SHP77 treated with DMSO at 0.1 percent for 48 hours (cell line): ENCODE measurements around the gene MBNL2.

Experiments
- DNase-seq: peaks from one replicate; lab custom pipeline; 2025; lab: John Stamatoyannopoulos, UW

The MBNL2 gene

GRCh38 chr13:97274829-97275649 is 52.9 kb downstream of the MBNL2 start:
- no peak for DNase-seq

- DNase-seq, result no peak
These were observed 53.8 kb downstream of the MBNL2 start for GRCh38 chr13:97275776-97276501.

GRCh38 chr13:97276862-97277269 is 54.7 kb downstream of the MBNL2 start:
- DNase-seq, result no peak

- DNase-seq, result no peak
These were observed 56.6 kb downstream of the MBNL2 start for GRCh38 chr13:97278435-97279411.

- DNase-seq, result no peak
These were observed 57.8 kb downstream of the MBNL2 start for GRCh38 chr13:97279913-97280312.

- DNase-seq, result no peak
These were observed 58.3 kb downstream of the MBNL2 start for GRCh38 chr13:97280478-97280877.

- DNase-seq, result no peak
These were observed 58.9 kb downstream of the MBNL2 start for GRCh38 chr13:97281028-97281427.

- no peak for DNase-seq
These were observed 60.6 kb downstream of the MBNL2 start for GRCh38 chr13:97282705-97283104.

GRCh38 chr13:97283888-97284287 is 61.8 kb downstream of the MBNL2 start:
- no peak for DNase-seq

- DNase-seq, result no peak
These were observed 62.4 kb downstream of the MBNL2 start for GRCh38 chr13:97284558-97284957.

- no peak for DNase-seq
These were observed 63.3 kb downstream of the MBNL2 start for GRCh38 chr13:97285221-97285955.

- DNase-seq, result no peak
These were observed 64.3 kb downstream of the MBNL2 start for GRCh38 chr13:97286317-97287046.

GRCh38 chr13:97287047-97287383 is 64.9 kb downstream of the MBNL2 start:
- no peak for DNase-seq

- DNase-seq, result no peak
These were observed 66.4 kb downstream of the MBNL2 start for GRCh38 chr13:97288486-97288900.

GRCh38 chr13:97289514-97290298 is 67.6 kb downstream of the MBNL2 start:
- DNase-seq, result no peak

- no peak for DNase-seq
These were observed 73.4 kb downstream of the MBNL2 start for GRCh38 chr13:97295283-97296182.

- no peak for DNase-seq
These were observed 74.6 kb downstream of the MBNL2 start for GRCh38 chr13:97296740-97297139.

GRCh38 chr13:97298816-97299215 is 76.7 kb downstream of the MBNL2 start:
- DNase-seq, result no peak

- no peak for DNase-seq
These were observed 78.7 kb downstream of the MBNL2 start for GRCh38 chr13:97300871-97301270.
